IMR-90 (cell line): ENCODE measurements around the gene VKORC1L1. TPM values are rescaled to one million over a fixed set of nuclear protein-coding genes. Genes with fewer than 3 reads are reported as not detected.
"Not testable (repeated sequence)": the region's sequence is repeated elsewhere in the genome, so short reads cannot be mapped to it uniquely, and the experiment has no call there.

Experiments used
- ATAC-seq: fragments of 200-7000 bp; cut with Tn5 transposase; 2 replicates; pipeline ENCODE4 v1.9.1; 2020; ENCODE audit warnings: low read depth, mild to moderate bottlenecking, moderate library complexity
- BruUV-seq: library from RNA; stranded (reverse); fragments of 400-500 nt; replicated peaks from 2 replicates; lab custom pipeline; 2021; lab: Mats Ljungman, UMichigan
- CTCF ChIA-PET: fragments of 300-600 bp; formaldehyde crosslinking; extraction: SDS; loops from one replicate; lab custom pipeline; 2021; ENCODE audit warnings: antibody characterized with exemption; lab: Yijun Ruan, JAX
- POLR2A ChIA-PET: fragments of 300-600 bp; sonication (Branson Sonifier 250); formaldehyde crosslinking; loops from one replicate; lab custom pipeline; 2022; ENCODE audit warnings: antibody characterized with exemption; ENCODE audit not compliant: unreplicated experiment; lab: Charles Lee
- DNase-seq: peaks from one replicate; pipeline ENCODE4 v3.0.0; 2013
- H2AFZ ChIP-seq: replicated peaks from 2 replicates; pipeline ENCODE3; 2013; ENCODE audit warnings: low read length, mild to moderate bottlenecking; ENCODE audit not compliant: poor library complexity
- H2AK5ac ChIP-seq: 2 replicates; pipeline ENCODE4 v1.6.1; 2013; ENCODE audit warnings: low read depth, low read length, inconsistent platforms
- H2AK9ac ChIP-seq: replicated peaks from 2 replicates; pipeline ENCODE3; 2013; ENCODE audit warnings: mild to moderate bottlenecking, low read depth, low read length, moderate library complexity; ENCODE audit not compliant: poor library complexity
- H2BK120ac ChIP-seq: 2 replicates; pipeline ENCODE4 v1.6.1; 2013; ENCODE audit warnings: low read depth, low read length, inconsistent platforms
- H2BK15ac ChIP-seq: 3 replicates; pipeline ENCODE4 v1.6.1; 2013; ENCODE audit warnings: low read depth, low read length, inconsistent platforms
- H2BK20ac ChIP-seq: 2 replicates; pipeline ENCODE4 v1.6.1; 2013; ENCODE audit warnings: low read depth, mild to moderate bottlenecking, inconsistent platforms, low read length, moderate library complexity
- H2BK5ac ChIP-seq: 2 replicates; pipeline ENCODE4 v1.6.1; 2013; ENCODE audit warnings: mild to moderate bottlenecking, low read depth, low read length, inconsistent platforms; ENCODE audit not compliant: poor library complexity, severe bottlenecking
- H3K14ac ChIP-seq: replicated peaks from 2 replicates; pipeline ENCODE4 v1.6.1; 2013; ENCODE audit warnings: low read depth, low read length, inconsistent platforms
- H3K18ac ChIP-seq: 2 replicates; pipeline ENCODE4 v1.6.1; 2013; ENCODE audit warnings: low read depth, low read length, control low read depth
- H3K23ac ChIP-seq: 2 replicates; pipeline ENCODE4 v1.6.1; 2013; ENCODE audit warnings: low read depth, low read length, inconsistent platforms
- H3K27ac ChIP-seq: 2 replicates; pipeline ENCODE4 v1.5.1; 2013; ENCODE audit warnings: mild to moderate bottlenecking, control low read depth, low read length; ENCODE audit not compliant: insufficient read depth
- H3K27me3 ChIP-seq: 2 replicates; pipeline ENCODE4 v1.6.1; 2013; ENCODE audit warnings: low read length; ENCODE audit not compliant: control insufficient read depth, insufficient read depth
- H3K36me3 ChIP-seq: 2 replicates; pipeline ENCODE4 v1.6.1; 2013; ENCODE audit warnings: low read length, mixed read lengths; ENCODE audit not compliant: control insufficient read depth, insufficient read depth
- H3K4ac ChIP-seq: 2 replicates; pipeline ENCODE4 v1.6.1; 2013; ENCODE audit warnings: low read depth, low read length, inconsistent platforms
- H3K4me1 ChIP-seq: 2 replicates; pipeline ENCODE4 v1.6.1; 2013; ENCODE audit warnings: low read length, mixed read lengths; ENCODE audit not compliant: control insufficient read depth, insufficient read depth
- H3K4me2 ChIP-seq: 2 replicates; pipeline ENCODE4 v1.6.1; 2013; ENCODE audit warnings: low read depth, mild to moderate bottlenecking, control low read depth, low read length, moderate library complexity
- H3K4me3 ChIP-seq: 2 replicates; pipeline ENCODE4 v1.5.1; 2013; ENCODE audit warnings: low read depth, mild to moderate bottlenecking, control low read depth, low read length, moderate library complexity; ENCODE audit not compliant: insufficient read depth
- H3K56ac ChIP-seq: 2 replicates; pipeline ENCODE4 v1.6.1; 2013; ENCODE audit warnings: low read length, inconsistent platforms; ENCODE audit not compliant: insufficient read depth; ENCODE audit errors: extremely low read depth
- H3K79me1 ChIP-seq, 2 experiments: 2 replicates each; pipeline ENCODE4 v1.6.1; 2013; ENCODE audit warnings: low read length in 2 of 2, inconsistent platforms in 1 of 2, low read depth in 1 of 2
- H3K9ac ChIP-seq: 2 replicates; pipeline ENCODE4 v1.6.1; 2013; ENCODE audit warnings: low read depth, low read length, control low read depth
- H3K9me1 ChIP-seq: 2 replicates; pipeline ENCODE4 v1.6.1; 2013; ENCODE audit warnings: low read length, inconsistent platforms; ENCODE audit not compliant: insufficient read depth
- H3K9me3 ChIP-seq: 2 replicates; pipeline ENCODE4 v1.6.1; 2013; ENCODE audit warnings: low read length; ENCODE audit not compliant: control insufficient read depth, insufficient read depth
- H4K20me1 ChIP-seq: 2 replicates; pipeline ENCODE4 v1.6.1; 2013; ENCODE audit warnings: low read length, inconsistent platforms; ENCODE audit not compliant: insufficient read depth
- H4K5ac ChIP-seq: 2 replicates; pipeline ENCODE4 v1.6.1; 2013; ENCODE audit warnings: mild to moderate bottlenecking, low read depth, low read length, control low read depth
- H4K8ac ChIP-seq, 2 experiments: 2 replicates each; pipeline ENCODE4 v1.6.1; 2013; ENCODE audit warnings: low read depth in 2 of 2, low read length in 2 of 2, control low read depth in 1 of 2, inconsistent platforms in 1 of 2
- H4K91ac ChIP-seq: 2 replicates; pipeline ENCODE4 v1.6.1; 2013; ENCODE audit warnings: low read depth, low read length, inconsistent platforms; ENCODE audit not compliant: insufficient read depth
- BHLHE40 ChIP-seq: fragments of 150-350 bp; IDR thresholded peaks from 2 replicates; pipeline ENCODE4 v1.6.1; 2016; ENCODE audit warnings: mild to moderate bottlenecking, low read depth, low read length
- MAZ ChIP-seq: IDR thresholded peaks from 2 replicates; pipeline ENCODE4 v1.6.1; 2012; ENCODE audit warnings: low read depth, mild to moderate bottlenecking, low read length, improper control_type of control experiment, moderate library complexity, borderline replicate concordance
- MXI1 ChIP-seq: IDR thresholded peaks from 2 replicates; pipeline ENCODE4 v1.6.1; 2012; ENCODE audit warnings: low read depth, mild to moderate bottlenecking, low read length, moderate library complexity, borderline replicate concordance
- NFE2L2 ChIP-seq: fragments of 150-350 bp; IDR thresholded peaks from 2 replicates; pipeline ENCODE4 v1.6.1; 2016; ENCODE audit warnings: low read depth, mild to moderate bottlenecking, low read length
- USF2 ChIP-seq: fragments of 150-350 bp; IDR thresholded peaks from 2 replicates; pipeline ENCODE4 v1.6.1; 2017; ENCODE audit warnings: mild to moderate bottlenecking, antibody characterized with exemption, low read length, low read depth
- WGBS, 2 experiments: methylation state at CpG; one replicate each; pipeline versions ENCODE4 v1.1.5 to v1.1.7; 2013; ENCODE audit warnings: missing lambda C conversion rate in 2 of 2; ENCODE audit not compliant: insufficient read length in 1 of 2; ENCODE audit errors: extremely low coverage in 2 of 2; 5-methylcytosine and 5-hydroxymethylcytosine counted together
- dilution Hi-C: fragments of 300-500 bp; cut with HindIII; formaldehyde crosslinking; loops from one replicate; pipeline ENCODE4 v1.14.3; 2018; ENCODE audit warnings: low sequenced_read_pairs; ENCODE audit not compliant: unreplicated experiment
- in situ Hi-C: fragments of 300-500 bp; cut with MboI; formaldehyde crosslinking; loops from 3 replicates; pipeline ENCODE4 v1.14.3; 2019; ENCODE audit warnings: low sequenced_read_pairs, inconsistent platforms, mixed read lengths
- intact Hi-C: fragments of 100-400 bp; cut with micrococcal nuclease; formaldehyde crosslinking; loops from 2 replicates; pipeline ENCODE4 v1.10.0; 2022
- polyA plus RNA-seq, 3 experiments: library from polyadenylated mRNA; depleted of rRNA; stranded (reverse); fragments of >200 nt; gene quantifications; 2 replicates each; pipeline ENCODE4 v1.2.3, GENCODE V29; 2012; ENCODE audit warnings: low replicate concordance in 1 of 3
- total RNA-seq: library from RNA; depleted of rRNA; stranded (reverse); fragments of >200 nt; gene quantifications from 2 replicates; pipeline ENCODE4 v1.2.3, GENCODE V29; 2012

Gene VKORC1L1
- total and polyA plus RNA-seq, 2 of the 4 experiments (the other 2 are of a cell fraction): 12.5 to 14.5 TPM

DNA sequence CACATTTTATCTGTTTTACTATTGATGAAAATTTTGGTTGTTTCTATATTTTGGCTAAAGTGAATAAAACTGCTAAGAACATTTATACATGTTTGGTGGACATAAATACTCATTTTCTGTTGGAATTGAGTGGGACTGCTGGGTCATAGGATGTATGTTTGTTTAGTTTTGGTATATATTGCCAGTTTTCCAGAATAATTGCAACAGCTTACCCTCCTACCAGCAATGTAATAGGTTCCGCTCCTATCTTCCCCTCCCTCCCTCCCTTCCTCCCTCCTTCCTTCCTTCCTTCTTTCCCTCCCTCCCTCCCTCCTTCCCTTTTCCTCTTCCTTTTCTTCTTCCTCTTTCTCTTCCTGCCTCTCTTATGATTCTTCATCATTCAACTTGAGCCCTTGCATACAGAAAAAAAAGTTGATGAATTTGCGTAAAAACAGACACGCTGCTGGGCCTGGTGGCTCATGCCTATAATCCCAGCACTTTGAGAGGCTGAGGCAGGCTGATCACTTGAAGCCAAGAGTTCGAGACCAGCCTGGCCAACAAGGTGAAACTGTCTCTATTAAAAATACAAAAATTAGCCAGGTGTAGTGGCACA lies 23.5 kb downstream of the VKORC1L1 start:
- H2AFZ ChIP-seq: no peak overlapping the region
- H3K4me2 ChIP-seq: no peak overlapping the region
- no peak overlapping the region for H4K8ac ChIP-seq
- H3K4me3 ChIP-seq: no peak overlapping the region
- no peak overlapping the region for H3K9ac ChIP-seq
- no peak overlapping the region for H2BK5ac ChIP-seq
- H3K9me1 ChIP-seq: 0 out of 2 replicates have a peak, but pooled peaks cover 2% of the 10 kb centered on the region
- WGBS, 2 experiments: no CpG with 5 or more reads among the region's 4 CpGs
- no peak overlapping the region for H2BK120ac ChIP-seq
- H2BK15ac ChIP-seq: no peak overlapping the region
- H2BK20ac ChIP-seq: no peak overlapping the region
- no peaks in the 10 kb centered on the region for H3K27me3 ChIP-seq
- no peak overlapping the region for H2AK5ac ChIP-seq
- peaks cover 3% of the 10 kb centered on the region; the same call in 1 of the 2 replicates for H3K4me1 ChIP-seq
- DNase-seq (no peak), ATAC-seq (no peak)
- H3K27ac ChIP-seq: no peak overlapping the region
- no peak overlapping the region for H4K91ac ChIP-seq
- ChIA-PET POLR2A (no interaction called here), CTCF (no interaction called here)
- no peak overlapping the region for H3K18ac ChIP-seq
- TF ChIP-seq MAZ (no peak), USF2 (no peak), BHLHE40 (no peak), NFE2L2 (no peak), MXI1 (no peak)
- in situ Hi-C loops (no loop called here), dilution Hi-C loops (no loop called here), intact Hi-C loops (no loop called here)
- no peak overlapping the region for H3K23ac ChIP-seq
- H3K14ac ChIP-seq: no peak overlapping the region
- no peak overlapping the region for H4K5ac ChIP-seq
- 0 out of 2 replicates have a peak, but pooled peaks cover 2% of the 10 kb centered on the region for H3K36me3 ChIP-seq
- H4K20me1 ChIP-seq: peaks cover 3% of the 10 kb centered on the region; the same call in 1 of the 2 replicates
- peaks cover 22 to 45% of the 10 kb centered on the region in 2 experiments for H3K79me1 ChIP-seq
- no TSS peak for BruUV-seq
- H3K4ac ChIP-seq: no peak overlapping the region
- no peak overlapping the region for H2AK9ac ChIP-seq
- H3K56ac ChIP-seq: no peak overlapping the region
- no peaks in the 10 kb centered on the region for H3K9me3 ChIP-seq

DNA sequence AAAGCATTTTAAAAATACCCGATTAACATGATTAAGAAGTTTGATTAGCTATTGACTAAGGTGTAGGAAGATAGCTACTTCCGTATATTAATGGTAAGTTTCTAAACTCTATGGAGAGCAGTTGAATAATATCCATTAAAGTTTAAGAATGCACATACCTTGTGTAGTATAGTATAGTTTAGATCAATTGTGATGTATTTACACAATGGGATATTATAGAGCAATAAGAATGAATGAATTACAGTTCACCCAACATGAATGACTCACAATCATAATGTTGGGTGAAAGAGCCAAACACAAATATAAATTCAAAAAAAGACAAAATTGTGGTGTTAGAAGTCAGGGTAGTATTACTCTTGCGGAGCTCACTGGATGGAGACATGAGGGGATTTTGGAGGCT lies 24.4 kb downstream of the VKORC1L1 start:
- CTCF ChIA-PET: not testable (repeated sequence)

More for the DNA sequence above, 24.4 kb downstream of the VKORC1L1 start:
- H2BK5ac ChIP-seq, dilution Hi-C loops, ATAC-seq, in situ Hi-C loops, H2BK20ac ChIP-seq, DNase-seq, H3K9me1 ChIP-seq, BruUV-seq, H3K56ac ChIP-seq, H4K5ac ChIP-seq, H3K9ac ChIP-seq, H3K9me3 ChIP-seq, H4K91ac ChIP-seq, H2BK120ac ChIP-seq, H2AK9ac ChIP-seq, H3K4me3 ChIP-seq, H3K23ac ChIP-seq, H4K8ac ChIP-seq, H3K36me3 ChIP-seq, H4K20me1 ChIP-seq, H3K27me3 ChIP-seq, POLR2A ChIA-PET, H3K14ac ChIP-seq, H3K4ac ChIP-seq, H3K27ac ChIP-seq, intact Hi-C loops, H2AFZ ChIP-seq, H2BK15ac ChIP-seq, H3K4me2 ChIP-seq, H3K4me1 ChIP-seq, H3K18ac ChIP-seq, H2AK5ac ChIP-seq: not testable (repeated sequence)
- H3K79me1 ChIP-seq: peaks cover 23 to 41% of the 10 kb centered on the region in 2 experiments
- no CpG with 5 or more reads among the region's 3 CpGs for WGBS, 2 experiments
